SK-N-SH treated with all-trans-retinoic acid at 6 μM for 48 hours (cell line): ENCODE measurements around the gene LRRC7.

Experiments
- ATAC-seq: fragments of 200-7000 bp; cut with Tn5 transposase; 3 replicates; pipeline ENCODE4 v1.9.1; 2020; ENCODE audit warnings: mild to moderate bottlenecking, moderate library complexity
- ARNTL ChIP-seq: fragments of 450-650 bp; formaldehyde crosslinking; IDR thresholded peaks from 2 replicates; pipeline ENCODE4 v1.5.0; 2020; ENCODE audit warnings: low read depth, mild to moderate bottlenecking, moderate library complexity, borderline replicate concordance
- BACH2 ChIP-seq: fragments of 250-450 bp; sonication (Bioruptor Pico); IDR thresholded peaks from 2 replicates; pipeline ENCODE4 v1.9.0; 2021; ENCODE audit warnings: mild to moderate bottlenecking, borderline replicate concordance
- CSDC2 ChIP-seq: fragments of 250-450 bp; sonication (Bioruptor Pico); IDR thresholded peaks from 2 replicates; pipeline ENCODE4 v1.5.0; 2020; ENCODE audit warnings: mild to moderate bottlenecking, moderate library complexity
- GLIS3 ChIP-seq: fragments of 250-450 bp; sonication (Bioruptor Pico); IDR thresholded peaks from 2 replicates; pipeline ENCODE4 v1.5.0; 2020; ENCODE audit warnings: mild to moderate bottlenecking, moderate library complexity
- ISL1 ChIP-seq: fragments of 250-450 bp; sonication (Bioruptor Pico); IDR thresholded peaks from 2 replicates; pipeline ENCODE4 v2.1.2; 2022; ENCODE audit warnings: mild to moderate bottlenecking, moderate library complexity
- OSR1 ChIP-seq: fragments of 250-450 bp; sonication (Bioruptor Pico); IDR thresholded peaks from 2 replicates; pipeline ENCODE4 v1.8.0; 2022; ENCODE audit warnings: moderate library complexity, mild to moderate bottlenecking, inconsistent platforms
- PPARA ChIP-seq: fragments of 250-450 bp; sonication (Bioruptor Pico); IDR thresholded peaks from 2 replicates; pipeline ENCODE4 v1.5.0; 2020; ENCODE audit warnings: mild to moderate bottlenecking, borderline replicate concordance
- RARB ChIP-seq: fragments of 250-450 bp; sonication (Bioruptor Pico); IDR thresholded peaks from 2 replicates; pipeline ENCODE4 v1.8.0; 2021; ENCODE audit warnings: mild to moderate bottlenecking, moderate library complexity
- SNAI2 ChIP-seq: fragments of 250-450 bp; sonication (Bioruptor Pico); IDR thresholded peaks from 2 replicates; pipeline ENCODE4 v1.5.0; 2020; ENCODE audit warnings: mild to moderate bottlenecking, moderate library complexity
- TCF4 ChIP-seq: fragments of 250-450 bp; sonication (Bioruptor Pico); IDR thresholded peaks from 2 replicates; pipeline ENCODE4 v1.8.0; 2021; ENCODE audit warnings: mild to moderate bottlenecking, moderate library complexity, borderline replicate concordance
- TOX ChIP-seq: fragments of 250-450 bp; sonication (Bioruptor Pico); IDR thresholded peaks from 2 replicates; pipeline ENCODE4 v1.8.0; 2021; ENCODE audit warnings: mild to moderate bottlenecking, moderate library complexity, borderline replicate concordance
- ZFP3 ChIP-seq: fragments of 250-450 bp; sonication (Bioruptor Pico); IDR thresholded peaks from 2 replicates; pipeline ENCODE4 v1.5.0; 2020; ENCODE audit warnings: mild to moderate bottlenecking, moderate library complexity
- ZNF565 ChIP-seq: fragments of 450-650 bp; formaldehyde crosslinking; conservative IDR thresholded peaks from 2 replicates; pipeline ENCODE4 v1.5.0; 2020; ENCODE audit warnings: low read depth, mild to moderate bottlenecking, moderate library complexity
- ZNF8 ChIP-seq: fragments of 450-650 bp; formaldehyde crosslinking; IDR thresholded peaks from 2 replicates; pipeline ENCODE4 v1.5.0; 2020; ENCODE audit warnings: mild to moderate bottlenecking, moderate library complexity
- TF ChIP-seq, protein P1 (sequence below): fragments of 250-450 bp; sonication (Bioruptor Pico); IDR thresholded peaks from 2 replicates; pipeline ENCODE4 v1.8.0; 2020; ENCODE audit warnings: mild to moderate bottlenecking, moderate library complexity, borderline replicate concordance
- TF ChIP-seq, protein P2 (sequence below): fragments of 250-450 bp; sonication (Bioruptor Pico); IDR thresholded peaks from 2 replicates; pipeline ENCODE4 v1.5.1; 2021; ENCODE audit warnings: mild to moderate bottlenecking, moderate library complexity
- TF ChIP-seq, protein P3 (sequence below): fragments of 250-450 bp; sonication (Bioruptor Pico); IDR thresholded peaks from 2 replicates; pipeline ENCODE4 v1.5.1; 2020; ENCODE audit warnings: low read depth, mild to moderate bottlenecking, moderate library complexity
- TF ChIP-seq, protein P4 (sequence below): fragments of 250-450 bp; sonication (Bioruptor Pico); IDR thresholded peaks from 2 replicates; pipeline ENCODE4 v1.5.0; 2020; ENCODE audit warnings: mild to moderate bottlenecking, moderate library complexity
- TF ChIP-seq, protein P5 (sequence below): fragments of 250-450 bp; sonication (Bioruptor Pico); IDR thresholded peaks from 2 replicates; pipeline ENCODE4 v1.8.0; 2021; ENCODE audit warnings: low read depth, mild to moderate bottlenecking, moderate library complexity, borderline replicate concordance

Gene LRRC7

DNA sequence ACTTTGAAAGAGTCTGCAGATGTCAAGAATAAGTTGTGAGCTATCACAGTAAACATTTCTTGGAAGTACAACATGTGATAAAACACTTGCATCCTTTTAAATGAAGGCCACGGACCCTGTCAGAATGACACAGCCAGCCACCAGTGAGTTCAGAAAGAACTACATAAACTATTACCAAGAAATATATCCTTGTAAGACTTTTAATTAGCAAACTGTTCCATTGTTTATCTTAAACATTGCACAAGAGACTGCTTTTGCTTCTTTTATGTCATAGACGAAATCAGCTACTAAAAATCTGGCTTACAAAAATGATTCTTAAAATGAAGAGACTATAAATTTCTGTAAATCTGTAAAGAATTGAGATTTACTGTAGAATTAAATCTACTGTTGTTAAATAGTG is 17.9 kb downstream of the LRRC7 start:
- no peak for TF ChIP-seq ZFP3 (CRISPR knock-in tag)
- no peak for TF ChIP-seq ISL1
- no peak for TF ChIP-seq ZNF8 (CRISPR knock-in tag)
- TF ChIP-seq, all 23 proteins: peak for 0
- ATAC-seq = no peak

DNA sequence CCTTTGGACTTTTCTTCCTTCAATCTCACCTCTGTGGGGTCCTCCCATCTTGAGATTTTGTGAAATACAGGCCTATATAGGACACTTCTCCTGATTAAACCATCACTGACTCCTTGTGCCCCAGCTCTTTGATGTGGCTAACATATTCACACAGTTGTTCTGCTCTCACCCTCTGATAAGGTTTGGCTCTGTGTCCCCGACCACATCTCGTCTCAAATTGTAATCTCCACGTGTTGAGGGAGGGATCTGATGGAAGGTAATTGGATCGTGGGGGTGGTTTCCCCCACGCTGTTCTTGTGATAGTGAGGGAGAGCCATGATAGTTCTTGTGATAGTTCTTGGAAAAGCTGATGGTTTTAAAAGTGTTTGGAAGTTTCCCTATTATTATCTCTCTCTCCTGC is 19.7 kb downstream of the LRRC7 start:
- ATAC-seq = no peak
- TF ChIP-seq ZNF8 (CRISPR knock-in tag) = no peak
- TF ChIP-seq BACH2 (CRISPR knock-in tag) = no peak
- no peak for TF ChIP-seq ZNF565 (CRISPR knock-in tag)
- TF ChIP-seq GLIS3 (CRISPR knock-in tag) = no peak
- TF ChIP-seq OSR1 (CRISPR knock-in tag) = no peak
- TF ChIP-seq TOX (CRISPR knock-in tag) = no peak
- TF ChIP-seq, protein P1, sequence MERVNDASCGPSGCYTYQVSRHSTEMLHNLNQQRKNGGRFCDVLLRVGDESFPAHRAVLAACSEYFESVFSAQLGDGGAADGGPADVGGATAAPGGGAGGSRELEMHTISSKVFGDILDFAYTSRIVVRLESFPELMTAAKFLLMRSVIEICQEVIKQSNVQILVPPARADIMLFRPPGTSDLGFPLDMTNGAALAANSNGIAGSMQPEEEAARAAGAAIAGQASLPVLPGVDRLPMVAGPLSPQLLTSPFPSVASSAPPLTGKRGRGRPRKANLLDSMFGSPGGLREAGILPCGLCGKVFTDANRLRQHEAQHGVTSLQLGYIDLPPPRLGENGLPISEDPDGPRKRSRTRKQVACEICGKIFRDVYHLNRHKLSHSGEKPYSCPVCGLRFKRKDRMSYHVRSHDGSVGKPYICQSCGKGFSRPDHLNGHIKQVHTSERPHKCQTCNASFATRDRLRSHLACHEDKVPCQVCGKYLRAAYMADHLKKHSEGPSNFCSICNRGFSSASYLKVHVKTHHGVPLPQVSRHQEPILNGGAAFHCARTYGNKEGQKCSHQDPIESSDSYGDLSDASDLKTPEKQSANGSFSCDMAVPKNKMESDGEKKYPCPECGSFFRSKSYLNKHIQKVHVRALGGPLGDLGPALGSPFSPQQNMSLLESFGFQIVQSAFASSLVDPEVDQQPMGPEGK (CRISPR knock-in tag) = no peak

DNA sequence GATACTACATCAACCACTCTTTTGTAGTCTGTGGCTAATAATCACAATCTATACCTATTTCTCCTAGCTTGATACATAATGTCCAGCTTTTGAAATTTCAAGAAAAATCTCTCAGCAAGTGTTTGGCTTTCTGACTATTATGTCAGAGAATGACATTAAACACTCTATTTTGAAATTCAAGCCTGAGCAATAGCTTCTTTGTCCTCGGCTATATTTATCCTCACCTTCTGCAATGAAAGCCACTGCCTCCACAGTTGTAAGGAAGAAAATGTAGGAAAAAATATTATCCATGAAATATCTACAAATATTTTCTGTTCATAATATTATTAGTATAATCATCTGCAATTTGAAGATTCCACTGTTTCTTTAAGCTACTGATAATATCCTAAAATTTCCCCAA is 22.1 kb downstream of the LRRC7 start:
- TF ChIP-seq RARB (CRISPR knock-in tag) = no peak
- no peak for TF ChIP-seq ARNTL (CRISPR knock-in tag)
- no peak for TF ChIP-seq ZNF565 (CRISPR knock-in tag)
- TF ChIP-seq, protein P2, sequence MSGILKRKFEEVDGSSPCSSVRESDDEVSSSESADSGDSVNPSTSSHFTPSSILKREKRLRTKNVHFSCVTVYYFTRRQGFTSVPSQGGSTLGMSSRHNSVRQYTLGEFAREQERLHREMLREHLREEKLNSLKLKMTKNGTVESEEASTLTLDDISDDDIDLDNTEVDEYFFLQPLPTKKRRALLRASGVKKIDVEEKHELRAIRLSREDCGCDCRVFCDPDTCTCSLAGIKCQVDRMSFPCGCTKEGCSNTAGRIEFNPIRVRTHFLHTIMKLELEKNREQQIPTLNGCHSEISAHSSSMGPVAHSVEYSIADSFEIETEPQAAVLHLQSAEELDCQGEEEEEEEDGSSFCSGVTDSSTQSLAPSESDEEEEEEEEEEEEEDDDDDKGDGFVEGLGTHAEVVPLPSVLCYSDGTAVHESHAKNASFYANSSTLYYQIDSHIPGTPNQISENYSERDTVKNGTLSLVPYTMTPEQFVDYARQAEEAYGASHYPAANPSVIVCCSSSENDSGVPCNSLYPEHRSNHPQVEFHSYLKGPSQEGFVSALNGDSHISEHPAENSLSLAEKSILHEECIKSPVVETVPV (CRISPR knock-in tag) = no peak
- TF ChIP-seq, protein P3, sequence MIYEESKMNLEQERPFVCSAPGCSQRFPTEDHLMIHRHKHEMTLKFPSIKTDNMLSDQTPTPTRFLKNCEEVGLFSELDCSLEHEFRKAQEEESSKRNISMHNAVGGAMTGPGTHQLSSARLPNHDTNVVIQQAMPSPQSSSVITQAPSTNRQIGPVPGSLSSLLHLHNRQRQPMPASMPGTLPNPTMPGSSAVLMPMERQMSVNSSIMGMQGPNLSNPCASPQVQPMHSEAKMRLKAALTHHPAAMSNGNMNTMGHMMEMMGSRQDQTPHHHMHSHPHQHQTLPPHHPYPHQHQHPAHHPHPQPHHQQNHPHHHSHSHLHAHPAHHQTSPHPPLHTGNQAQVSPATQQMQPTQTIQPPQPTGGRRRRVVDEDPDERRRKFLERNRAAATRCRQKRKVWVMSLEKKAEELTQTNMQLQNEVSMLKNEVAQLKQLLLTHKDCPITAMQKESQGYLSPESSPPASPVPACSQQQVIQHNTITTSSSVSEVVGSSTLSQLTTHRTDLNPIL = no peak
- TF ChIP-seq CSDC2 (CRISPR knock-in tag) = no peak
- TF ChIP-seq, protein P4, sequence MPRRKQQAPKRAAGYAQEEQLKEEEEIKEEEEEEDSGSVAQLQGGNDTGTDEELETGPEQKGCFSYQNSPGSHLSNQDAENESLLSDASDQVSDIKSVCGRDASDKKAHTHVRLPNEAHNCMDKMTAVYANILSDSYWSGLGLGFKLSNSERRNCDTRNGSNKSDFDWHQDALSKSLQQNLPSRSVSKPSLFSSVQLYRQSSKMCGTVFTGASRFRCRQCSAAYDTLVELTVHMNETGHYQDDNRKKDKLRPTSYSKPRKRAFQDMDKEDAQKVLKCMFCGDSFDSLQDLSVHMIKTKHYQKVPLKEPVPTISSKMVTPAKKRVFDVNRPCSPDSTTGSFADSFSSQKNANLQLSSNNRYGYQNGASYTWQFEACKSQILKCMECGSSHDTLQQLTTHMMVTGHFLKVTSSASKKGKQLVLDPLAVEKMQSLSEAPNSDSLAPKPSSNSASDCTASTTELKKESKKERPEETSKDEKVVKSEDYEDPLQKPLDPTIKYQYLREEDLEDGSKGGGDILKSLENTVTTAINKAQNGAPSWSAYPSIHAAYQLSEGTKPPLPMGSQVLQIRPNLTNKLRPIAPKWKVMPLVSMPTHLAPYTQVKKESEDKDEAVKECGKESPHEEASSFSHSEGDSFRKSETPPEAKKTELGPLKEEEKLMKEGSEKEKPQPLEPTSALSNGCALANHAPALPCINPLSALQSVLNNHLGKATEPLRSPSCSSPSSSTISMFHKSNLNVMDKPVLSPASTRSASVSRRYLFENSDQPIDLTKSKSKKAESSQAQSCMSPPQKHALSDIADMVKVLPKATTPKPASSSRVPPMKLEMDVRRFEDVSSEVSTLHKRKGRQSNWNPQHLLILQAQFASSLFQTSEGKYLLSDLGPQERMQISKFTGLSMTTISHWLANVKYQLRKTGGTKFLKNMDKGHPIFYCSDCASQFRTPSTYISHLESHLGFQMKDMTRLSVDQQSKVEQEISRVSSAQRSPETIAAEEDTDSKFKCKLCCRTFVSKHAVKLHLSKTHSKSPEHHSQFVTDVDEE (CRISPR knock-in tag) = no peak
- TF ChIP-seq GLIS3 (CRISPR knock-in tag) = no peak
- TF ChIP-seq, protein P5, sequence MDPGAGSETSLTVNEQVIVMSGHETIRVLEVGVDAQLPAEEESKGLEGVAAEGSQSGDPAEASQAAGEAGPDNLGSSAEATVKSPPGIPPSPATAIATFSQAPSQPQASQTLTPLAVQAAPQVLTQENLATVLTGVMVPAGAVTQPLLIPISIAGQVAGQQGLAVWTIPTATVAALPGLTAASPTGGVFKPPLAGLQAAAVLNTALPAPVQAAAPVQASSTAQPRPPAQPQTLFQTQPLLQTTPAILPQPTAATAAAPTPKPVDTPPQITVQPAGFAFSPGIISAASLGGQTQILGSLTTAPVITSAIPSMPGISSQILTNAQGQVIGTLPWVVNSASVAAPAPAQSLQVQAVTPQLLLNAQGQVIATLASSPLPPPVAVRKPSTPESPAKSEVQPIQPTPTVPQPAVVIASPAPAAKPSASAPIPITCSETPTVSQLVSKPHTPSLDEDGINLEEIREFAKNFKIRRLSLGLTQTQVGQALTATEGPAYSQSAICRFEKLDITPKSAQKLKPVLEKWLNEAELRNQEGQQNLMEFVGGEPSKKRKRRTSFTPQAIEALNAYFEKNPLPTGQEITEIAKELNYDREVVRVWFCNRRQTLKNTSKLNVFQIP (CRISPR knock-in tag) = no peak
- no peak for TF ChIP-seq SNAI2 (CRISPR knock-in tag)
- TF ChIP-seq ZFP3 (CRISPR knock-in tag) = no peak
- no peak for ATAC-seq

DNA sequence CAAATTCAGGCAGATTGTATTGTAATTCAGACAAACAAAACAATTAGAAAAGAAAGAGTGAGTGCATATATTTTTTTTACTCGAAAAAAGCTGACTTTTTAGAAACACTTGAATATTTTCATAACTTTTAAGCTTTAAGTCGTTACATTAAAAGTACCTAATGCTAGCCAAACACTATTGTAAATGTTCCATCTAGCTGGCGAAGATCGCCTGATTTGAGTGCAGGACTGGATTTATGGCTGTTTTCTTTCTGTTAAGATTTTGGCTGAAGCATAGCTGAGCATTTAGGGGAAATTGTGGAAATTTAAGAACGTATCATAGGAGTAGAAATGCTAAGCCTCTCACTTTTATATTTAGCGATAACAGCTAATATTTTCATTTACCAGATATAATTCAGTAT is 24.6 kb downstream of the LRRC7 start:
- no peak for ATAC-seq
- TF ChIP-seq PPARA (CRISPR knock-in tag) = no peak
- no peak for TF ChIP-seq TCF4 (CRISPR knock-in tag)
- no peak for TF ChIP-seq ZNF8 (CRISPR knock-in tag)
- TF ChIP-seq, protein P1 (CRISPR knock-in tag) = no peak
- no peak for TF ChIP-seq OSR1 (CRISPR knock-in tag)
- TF ChIP-seq, protein P3 = no peak
- no peak for TF ChIP-seq BACH2 (CRISPR knock-in tag)
